Ishikawa (cell line): ENCODE measurements around the gene D2HGDH.

ENCODE experiments used
- CEBPB ChIP-seq: IDR thresholded peaks from 2 replicates; pipeline ENCODE4 v1.6.1; 2012
- CREB1 ChIP-seq: IDR thresholded peaks from 2 replicates; pipeline ENCODE4 v1.6.1; 2012; ENCODE audit warnings: low read depth
- EGR1 ChIP-seq: IDR thresholded peaks from 2 replicates; pipeline ENCODE4 v1.6.1; 2012
- EP300 ChIP-seq: IDR thresholded peaks from 2 replicates; pipeline ENCODE4 v1.6.1; 2012; ENCODE audit warnings: borderline replicate concordance
- FOXM1 ChIP-seq: IDR thresholded peaks from 2 replicates; pipeline ENCODE4 v1.6.1; 2012; ENCODE audit warnings: low read depth, borderline replicate concordance
- NFIC ChIP-seq: IDR thresholded peaks from 2 replicates; pipeline ENCODE4 v1.6.1; 2012
- RAD21 ChIP-seq: IDR thresholded peaks from 2 replicates; pipeline ENCODE4 v1.6.1; 2012; ENCODE audit warnings: low read depth
- TAF1 ChIP-seq: IDR thresholded peaks from 2 replicates; pipeline ENCODE4 v1.6.1; 2012; ENCODE audit warnings: low read depth, mild to moderate bottlenecking
- TCF12 ChIP-seq: IDR thresholded peaks from 2 replicates; pipeline ENCODE4 v1.6.1; 2012; ENCODE audit warnings: low read depth
- TEAD4 ChIP-seq: IDR thresholded peaks from 2 replicates; pipeline ENCODE4 v1.6.1; 2012
- USF1 ChIP-seq: IDR thresholded peaks from 2 replicates; pipeline ENCODE4 v1.6.1; 2012
- YY1 ChIP-seq: IDR thresholded peaks from 2 replicates; pipeline ENCODE4 v1.6.1; 2012; ENCODE audit warnings: low read depth
- ZBTB7A ChIP-seq: IDR thresholded peaks from 2 replicates; pipeline ENCODE4 v1.6.1; 2012; ENCODE audit warnings: low read depth
- TF ChIP-seq, protein P1 (sequence below): IDR thresholded peaks from 2 replicates; pipeline ENCODE4 v1.6.1; 2012; ENCODE audit warnings: low read depth, mild to moderate bottlenecking
- TF ChIP-seq, protein P2 (sequence below): IDR thresholded peaks from 2 replicates; pipeline ENCODE4 v1.6.1; 2012

The D2HGDH gene

GRCh38 chr2:241752253-241752652 is 17.8 kb downstream of the D2HGDH start:
- no peak for TF ChIP-seq TCF12
- TF ChIP-seq NFIC, result no peak
- no peak for TF ChIP-seq CREB1
- no peak for TF ChIP-seq TEAD4
- no peak for TF ChIP-seq YY1

DNA sequence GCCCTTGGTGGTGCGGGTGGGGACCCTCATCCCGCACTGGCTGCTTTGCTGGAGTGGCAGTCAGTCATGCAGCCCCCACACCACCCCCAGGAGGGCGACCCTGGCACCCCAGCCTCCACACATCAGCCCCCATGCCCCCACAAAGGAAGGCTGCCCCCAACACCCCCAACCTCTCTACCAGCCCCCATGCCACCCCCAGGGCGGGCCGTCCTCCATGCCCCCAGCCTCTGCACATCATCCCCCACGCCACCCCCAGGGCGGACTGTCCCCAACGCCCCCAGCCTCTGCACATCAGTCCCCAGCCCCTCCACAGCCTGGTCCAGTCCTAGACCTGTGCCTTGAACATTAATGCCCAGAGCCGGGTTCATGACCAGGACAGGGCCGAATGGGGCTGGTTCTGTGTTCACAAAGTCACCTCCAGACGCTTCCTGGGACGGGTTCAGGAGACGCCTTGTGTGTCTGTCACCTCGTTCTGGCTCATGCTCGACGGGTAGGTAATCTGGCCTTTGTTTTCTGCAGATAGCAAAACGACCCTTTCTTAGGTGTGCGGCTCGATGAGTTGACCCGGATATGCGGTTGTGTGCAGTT is 18.4 kb downstream of the D2HGDH start:
- TF ChIP-seq RAD21 (no peak), ZBTB7A (no peak), TEAD4 (no peak), CREB1 (no peak), YY1 (no peak), TCF12 (no peak), NFIC (no peak), TAF1 (no peak)
- TF ChIP-seq, protein P1, sequence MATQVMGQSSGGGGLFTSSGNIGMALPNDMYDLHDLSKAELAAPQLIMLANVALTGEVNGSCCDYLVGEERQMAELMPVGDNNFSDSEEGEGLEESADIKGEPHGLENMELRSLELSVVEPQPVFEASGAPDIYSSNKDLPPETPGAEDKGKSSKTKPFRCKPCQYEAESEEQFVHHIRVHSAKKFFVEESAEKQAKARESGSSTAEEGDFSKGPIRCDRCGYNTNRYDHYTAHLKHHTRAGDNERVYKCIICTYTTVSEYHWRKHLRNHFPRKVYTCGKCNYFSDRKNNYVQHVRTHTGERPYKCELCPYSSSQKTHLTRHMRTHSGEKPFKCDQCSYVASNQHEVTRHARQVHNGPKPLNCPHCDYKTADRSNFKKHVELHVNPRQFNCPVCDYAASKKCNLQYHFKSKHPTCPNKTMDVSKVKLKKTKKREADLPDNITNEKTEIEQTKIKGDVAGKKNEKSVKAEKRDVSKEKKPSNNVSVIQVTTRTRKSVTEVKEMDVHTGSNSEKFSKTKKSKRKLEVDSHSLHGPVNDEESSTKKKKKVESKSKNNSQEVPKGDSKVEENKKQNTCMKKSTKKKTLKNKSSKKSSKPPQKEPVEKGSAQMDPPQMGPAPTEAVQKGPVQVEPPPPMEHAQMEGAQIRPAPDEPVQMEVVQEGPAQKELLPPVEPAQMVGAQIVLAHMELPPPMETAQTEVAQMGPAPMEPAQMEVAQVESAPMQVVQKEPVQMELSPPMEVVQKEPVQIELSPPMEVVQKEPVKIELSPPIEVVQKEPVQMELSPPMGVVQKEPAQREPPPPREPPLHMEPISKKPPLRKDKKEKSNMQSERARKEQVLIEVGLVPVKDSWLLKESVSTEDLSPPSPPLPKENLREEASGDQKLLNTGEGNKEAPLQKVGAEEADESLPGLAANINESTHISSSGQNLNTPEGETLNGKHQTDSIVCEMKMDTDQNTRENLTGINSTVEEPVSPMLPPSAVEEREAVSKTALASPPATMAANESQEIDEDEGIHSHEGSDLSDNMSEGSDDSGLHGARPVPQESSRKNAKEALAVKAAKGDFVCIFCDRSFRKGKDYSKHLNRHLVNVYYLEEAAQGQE, result no peak

DNA sequence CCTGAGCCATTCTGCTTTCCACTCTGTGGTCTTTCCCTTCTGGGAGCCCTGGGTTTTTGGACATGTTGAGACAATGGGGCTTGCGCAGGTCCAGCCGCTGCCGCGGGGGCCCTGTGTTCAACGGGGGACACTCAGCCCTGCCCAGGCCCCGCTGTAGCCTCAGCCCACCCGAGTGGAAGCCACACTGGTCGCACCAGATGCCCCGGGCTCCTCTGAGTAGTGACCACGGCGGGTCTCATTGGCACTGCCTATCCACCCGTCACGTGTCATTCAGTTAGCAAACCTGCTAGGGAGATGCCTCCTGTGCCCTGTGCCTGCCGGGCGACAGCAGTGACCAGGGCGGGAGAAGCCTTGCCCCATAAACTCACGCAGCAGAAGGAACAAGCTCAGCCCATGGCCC is 19.1 kb downstream of the D2HGDH start:
- TF ChIP-seq TAF1 (no peak), TCF12 (no peak), RAD21 (no peak), ZBTB7A (no peak), EGR1 (no peak), USF1 (no peak), NFIC (no peak), EP300 (no peak), TEAD4 (no peak), CEBPB (no peak), FOXM1 (no peak), CREB1 (no peak), YY1 (no peak)
- TF ChIP-seq, protein P2, sequence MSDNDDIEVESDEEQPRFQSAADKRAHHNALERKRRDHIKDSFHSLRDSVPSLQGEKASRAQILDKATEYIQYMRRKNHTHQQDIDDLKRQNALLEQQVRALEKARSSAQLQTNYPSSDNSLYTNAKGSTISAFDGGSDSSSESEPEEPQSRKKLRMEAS, result no peak
- TF ChIP-seq, protein P1, result no peak

DNA sequence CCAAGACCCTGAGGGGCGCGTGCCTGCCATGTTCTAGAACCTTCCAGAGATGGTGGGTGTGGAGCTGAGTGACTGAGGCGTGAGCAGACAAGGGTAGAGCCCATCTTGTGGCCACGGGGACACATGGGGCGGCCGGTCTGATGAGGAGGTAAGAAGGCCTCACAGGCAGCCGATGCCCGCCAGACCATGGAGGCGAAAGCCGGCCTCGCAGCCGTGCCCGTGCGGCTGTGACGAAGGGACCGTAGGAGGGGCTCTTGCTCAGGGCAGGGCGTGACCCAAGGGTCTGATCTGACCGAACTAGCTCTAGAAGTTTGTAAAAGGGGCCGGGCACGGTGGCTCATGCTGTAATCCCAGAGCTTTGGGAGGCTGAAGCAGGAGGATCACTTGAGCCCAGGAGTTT is 19.6 kb downstream of the D2HGDH start:
- TF ChIP-seq USF1, result no peak
- TF ChIP-seq YY1, result no peak
- TF ChIP-seq EP300, result no peak
- TF ChIP-seq CEBPB, result no peak
- no peak for TF ChIP-seq TAF1
- TF ChIP-seq ZBTB7A, result no peak
- TF ChIP-seq TCF12, result no peak
- no peak for TF ChIP-seq RAD21
- TF ChIP-seq CREB1, result no peak
- no peak for TF ChIP-seq NFIC

DNA sequence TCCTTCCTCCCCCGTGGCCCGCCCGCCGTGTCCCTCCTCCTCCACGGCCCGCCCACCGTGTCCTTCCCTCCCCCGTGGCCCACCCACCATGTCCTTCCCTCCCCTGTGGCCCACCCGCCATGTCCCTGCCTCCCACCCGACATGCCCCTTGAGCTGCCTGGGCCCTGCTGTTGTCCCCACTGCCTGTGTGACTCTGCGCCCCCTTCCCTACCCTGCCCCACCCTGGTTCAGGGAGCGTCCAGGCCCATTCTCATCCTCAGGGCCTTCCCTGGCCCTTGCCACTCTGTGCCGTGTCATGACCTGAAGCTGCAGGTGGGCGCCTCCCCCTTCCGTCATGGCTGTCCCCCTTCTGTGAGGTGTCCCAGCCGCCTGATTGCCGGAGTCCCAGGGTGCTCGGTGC is 20.7 kb downstream of the D2HGDH start:
- TF ChIP-seq RAD21 (no peak), EGR1 (no peak), EP300 (no peak), TAF1 (no peak), FOXM1 (no peak), ZBTB7A (no peak), YY1 (no peak), TEAD4 (no peak), USF1 (no peak), CREB1 (no peak), CEBPB (no peak), TCF12 (no peak)
- TF ChIP-seq, protein P2, result no peak
- TF ChIP-seq, protein P1, result no peak
